NT2/D1 (cell line): ENCODE data around the gene SP100.

Experiments used
- YY1 ChIP-seq: IDR thresholded peaks from 2 replicates; pipeline ENCODE4 v1.6.1; 2011; ENCODE audit not compliant: insufficient read length, insufficient read depth
- ZNF274 ChIP-seq: IDR thresholded peaks from 2 replicates; pipeline ENCODE4 v1.6.1; 2011; ENCODE audit warnings: mild to moderate bottlenecking, low read depth, low read length

GRCh38 chr2:230590333-230590732 is 174.3 kb downstream of the SP100 start:
- TF ChIP-seq ZNF274 = no peak
- no peak for TF ChIP-seq YY1
